Choroid plexus epithelial cell (primary cell): ENCODE measurements around the gene ABHD14A.

ENCODE experiments used
- DNase-seq: peaks from one replicate; pipeline ENCODE4 v3.0.0-alpha.2; 2010; ENCODE audit warnings: low read depth
- H3K4me3 ChIP-seq: 2 replicates; pipeline ENCODE4 v1.5.1; 2011; ENCODE audit warnings: low read depth, mild to moderate bottlenecking, control low read depth, low read length, moderate library complexity
- CTCF ChIP-seq: conservative IDR thresholded peaks from 2 replicates; pipeline ENCODE4 v1.5.1; 2011; ENCODE audit warnings: low read depth, mild to moderate bottlenecking, control low read depth, inconsistent platforms, low read length, moderate library complexity

ABHD14A gene

GRCh38 chr3:51954713-51955112 lies 20.2 kb upstream of the ABHD14A start:
- no peak for DNase-seq
- no peak for TF ChIP-seq CTCF
- no peak overlapping the region for H3K4me3 ChIP-seq

GRCh38 chr3:51955175-51955892 lies 19.5 kb upstream of the ABHD14A start, which contains the start of gene GPR62:
TSS of gene GPR62 (plus strand) at chr3:51955381. CDS start at chr3:51955653, 272 bp downstream.
- DNase-seq = no peak
- peak within 1 kb of the TSS; percentile 37 for H3K4me3 ChIP-seq
- TF ChIP-seq CTCF = no peak

GRCh38 chr3:51955893-51956770 lies 18.7 kb upstream of the ABHD14A start:
- peak overlapping the region; percentile 37 for H3K4me3 ChIP-seq
- DNase-seq = peak; percentile 55
- peak; percentile 55 for TF ChIP-seq CTCF

- no peak overlapping the region for H3K4me3 ChIP-seq
- peak; percentile 11 for TF ChIP-seq CTCF
- no peak for DNase-seq
Observed at GRCh38 chr3:51957520-51958205, 17.2 kb upstream of the ABHD14A start.

GRCh38 chr3:51958603-51959521 lies 16.0 kb upstream of the ABHD14A start:
- TF ChIP-seq CTCF = no peak
- no peak overlapping the region for H3K4me3 ChIP-seq
- no peak for DNase-seq

- no peak overlapping the region for H3K4me3 ChIP-seq
- no peak for TF ChIP-seq CTCF
- DNase-seq = no peak
Observed at GRCh38 chr3:51959651-51960050, 15.2 kb upstream of the ABHD14A start.
